PC-9 (cell line): ENCODE measurements around the gene KCNA10.

Source experiments
- EZH2 ChIP-seq: fragments of 200-600 bp; sonication (generic); IDR thresholded peaks from 2 replicates; pipeline ENCODE4 v1.8.0; 2017; ENCODE audit warnings: antibody characterized with exemption, low read depth
- TF ChIP-seq, protein P1 (sequence below): fragments of 200-600 bp; sonication (generic); conservative IDR thresholded peaks from 2 replicates; pipeline ENCODE4 v1.6.1; 2017; ENCODE audit warnings: mixed run types, antibody characterized with exemption, mild to moderate bottlenecking, moderate library complexity

DNA sequence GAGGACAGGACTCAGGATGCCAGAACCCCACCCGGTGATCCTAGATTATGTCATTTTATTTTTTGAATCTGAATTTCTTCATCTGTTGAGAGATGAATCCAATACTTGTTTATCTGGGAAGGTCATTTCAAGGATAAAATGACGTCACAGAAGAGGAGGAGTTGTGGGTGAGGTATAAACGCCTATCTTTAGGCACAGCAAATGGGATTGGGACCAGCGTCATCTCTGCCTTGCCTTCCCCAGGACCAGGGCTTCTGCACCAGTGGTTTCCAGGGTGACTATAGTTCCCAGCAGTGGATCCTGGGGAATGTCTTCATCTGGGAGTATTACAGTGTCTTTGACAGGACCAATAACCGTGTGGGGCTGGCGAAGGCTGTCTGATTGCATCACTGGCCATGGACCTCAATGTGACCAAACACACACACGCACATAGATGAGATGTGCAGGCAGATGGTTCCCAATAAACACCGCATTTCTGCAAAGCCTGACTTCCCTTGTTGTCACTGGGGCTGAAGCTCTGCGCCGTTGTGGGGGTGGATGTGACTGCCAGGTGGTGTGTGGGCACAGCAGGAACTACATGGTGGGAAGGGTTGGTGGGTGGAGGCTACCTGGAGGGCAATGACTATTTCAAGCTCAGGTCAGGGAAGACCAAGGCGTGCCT is 28.1 kb downstream of the KCNA10 start:
- TF ChIP-seq, protein P1, sequence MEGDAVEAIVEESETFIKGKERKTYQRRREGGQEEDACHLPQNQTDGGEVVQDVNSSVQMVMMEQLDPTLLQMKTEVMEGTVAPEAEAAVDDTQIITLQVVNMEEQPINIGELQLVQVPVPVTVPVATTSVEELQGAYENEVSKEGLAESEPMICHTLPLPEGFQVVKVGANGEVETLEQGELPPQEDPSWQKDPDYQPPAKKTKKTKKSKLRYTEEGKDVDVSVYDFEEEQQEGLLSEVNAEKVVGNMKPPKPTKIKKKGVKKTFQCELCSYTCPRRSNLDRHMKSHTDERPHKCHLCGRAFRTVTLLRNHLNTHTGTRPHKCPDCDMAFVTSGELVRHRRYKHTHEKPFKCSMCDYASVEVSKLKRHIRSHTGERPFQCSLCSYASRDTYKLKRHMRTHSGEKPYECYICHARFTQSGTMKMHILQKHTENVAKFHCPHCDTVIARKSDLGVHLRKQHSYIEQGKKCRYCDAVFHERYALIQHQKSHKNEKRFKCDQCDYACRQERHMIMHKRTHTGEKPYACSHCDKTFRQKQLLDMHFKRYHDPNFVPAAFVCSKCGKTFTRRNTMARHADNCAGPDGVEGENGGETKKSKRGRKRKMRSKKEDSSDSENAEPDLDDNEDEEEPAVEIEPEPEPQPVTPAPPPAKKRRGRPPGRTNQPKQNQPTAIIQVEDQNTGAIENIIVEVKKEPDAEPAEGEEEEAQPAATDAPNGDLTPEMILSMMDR = no peak
- no peak for TF ChIP-seq EZH2
